ENCODE results near the gene CCDC152.

Gene CCDC152

GRCh38 chr5:42759456-42759855, 2.8 kb downstream of the CCDC152 start:
- TF ChIP-seq ZFX (IDR thresholded peaks at IDR 0.05; ENCODE audit: borderline replicate concordance) (no peak), CTCF (IDR thresholded peaks at IDR 0.05) (no peak)
- H3K27ac ChIP-seq = no peak overlapping the region

GRCh38 chr5:42760426-42760825, 3.8 kb downstream of the CCDC152 start:
- TF ChIP-seq ZFX (IDR thresholded peaks at IDR 0.05; ENCODE audit: borderline replicate concordance) = no peak
- TF ChIP-seq CTCF (IDR thresholded peaks at IDR 0.05) = no peak
- no peak overlapping the region for H3K27ac ChIP-seq

GRCh38 chr5:42761791-42762190, 5.2 kb downstream of the CCDC152 start:
- no peak overlapping the region for H3K27ac ChIP-seq
- no peak for TF ChIP-seq ZFX (IDR thresholded peaks at IDR 0.05; ENCODE audit: borderline replicate concordance)
- TF ChIP-seq CTCF (IDR thresholded peaks at IDR 0.05) = no peak

GRCh38 chr5:42767491-42768105, 11.0 kb downstream of the CCDC152 start:
- TF ChIP-seq CTCF (IDR thresholded peaks at IDR 0.05) (peak; percentile 75), ZFX (IDR thresholded peaks at IDR 0.05; ENCODE audit: borderline replicate concordance) (no peak)
- no peak overlapping the region for H3K27ac ChIP-seq

GRCh38 chr5:42768106-42768504, 11.5 kb downstream of the CCDC152 start:
- TF ChIP-seq CTCF (IDR thresholded peaks at IDR 0.05) (no peak), ZFX (IDR thresholded peaks at IDR 0.05; ENCODE audit: borderline replicate concordance) (no peak)
- no peak overlapping the region for H3K27ac ChIP-seq

GRCh38 chr5:42770003-42770402, 13.4 kb downstream of the CCDC152 start:
- no peak overlapping the region for H3K27ac ChIP-seq

More at GRCh38 chr5:42770003-42770402, 13.4 kb downstream of the CCDC152 start:
- no peak for TF ChIP-seq CTCF (IDR thresholded peaks at IDR 0.05)
- TF ChIP-seq ZFX (IDR thresholded peaks at IDR 0.05; ENCODE audit: borderline replicate concordance) = no peak

Data from 22Rv1 (cell line).